ENCODE results near the gene GDNF.

GDNF gene

DNA sequence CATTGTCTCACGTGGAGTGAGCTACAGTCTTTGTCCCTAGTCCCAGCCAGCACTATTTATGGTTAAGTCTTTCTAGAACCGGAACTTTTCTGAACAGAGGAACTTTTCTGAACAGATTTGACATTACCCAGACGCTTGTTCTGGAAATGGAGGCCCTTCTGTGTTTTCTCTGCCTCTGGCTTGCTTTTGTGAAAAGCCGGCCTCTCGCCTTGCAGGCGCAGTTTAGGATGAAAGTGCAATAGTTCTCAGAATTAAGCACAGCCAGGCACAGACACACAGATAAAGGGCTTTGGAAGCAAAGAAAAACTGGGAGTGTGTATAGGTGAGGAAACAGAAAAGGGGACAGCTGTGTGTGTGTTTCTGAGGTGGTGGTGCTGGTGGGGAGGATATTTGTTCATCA, 5.9 kb downstream of the GDNF start:
- no peak for TF ChIP-seq FOXP2 (optimal IDR thresholded peaks at IDR 0.05; ENCODE audit: borderline replicate concordance, extremely low read depth, extremely low read length, insufficient read depth)
- no peak for TF ChIP-seq POLR2AphosphoS5 (IDR thresholded peaks at IDR 0.05; ENCODE audit: low read depth, low read length)
- no peak for TF ChIP-seq SIN3A (IDR thresholded peaks at IDR 0.05; ENCODE audit: borderline replicate concordance, insufficient read depth, low read length)
- TF ChIP-seq TAF1 (IDR thresholded peaks at IDR 0.05; ENCODE audit: borderline replicate concordance, insufficient read depth, low read length) = no peak

DNA sequence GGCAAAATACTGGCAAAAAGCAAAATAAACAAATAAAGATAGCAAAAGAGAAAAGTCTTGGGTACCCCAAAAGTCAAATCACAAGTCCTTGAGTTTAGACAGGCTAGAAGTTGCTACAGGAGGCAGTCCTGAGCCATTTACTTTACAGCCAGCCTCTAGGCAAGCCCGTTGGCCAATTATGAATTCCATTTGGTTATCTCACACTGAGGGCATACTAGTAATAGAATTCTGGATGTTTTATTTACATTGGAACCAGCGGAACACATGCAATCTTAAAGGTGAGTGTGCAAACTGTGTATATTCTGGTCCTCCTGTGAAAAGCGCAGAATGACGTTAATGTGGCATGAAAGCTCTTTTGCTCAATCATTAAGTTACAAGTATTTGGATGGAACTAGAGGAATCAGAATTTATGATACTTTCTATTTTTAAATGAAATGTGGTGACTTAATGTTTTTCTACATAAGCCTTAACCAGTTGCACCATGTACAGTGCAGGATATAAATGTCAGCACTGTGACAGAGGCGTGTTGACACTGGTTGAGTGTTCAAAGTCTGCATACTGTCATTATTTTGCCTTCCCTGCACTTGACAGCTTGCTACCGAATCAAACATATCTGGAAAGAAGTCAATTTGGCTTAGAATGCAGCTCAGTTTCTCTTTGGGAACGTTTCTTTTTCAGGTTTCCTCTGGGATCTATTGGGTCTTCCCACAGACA, 7.9 kb downstream of the GDNF start:
- TF ChIP-seq POLR2AphosphoS5 (IDR thresholded peaks at IDR 0.05; ENCODE audit: low read depth, low read length) = no peak
- TF ChIP-seq, protein P1, sequence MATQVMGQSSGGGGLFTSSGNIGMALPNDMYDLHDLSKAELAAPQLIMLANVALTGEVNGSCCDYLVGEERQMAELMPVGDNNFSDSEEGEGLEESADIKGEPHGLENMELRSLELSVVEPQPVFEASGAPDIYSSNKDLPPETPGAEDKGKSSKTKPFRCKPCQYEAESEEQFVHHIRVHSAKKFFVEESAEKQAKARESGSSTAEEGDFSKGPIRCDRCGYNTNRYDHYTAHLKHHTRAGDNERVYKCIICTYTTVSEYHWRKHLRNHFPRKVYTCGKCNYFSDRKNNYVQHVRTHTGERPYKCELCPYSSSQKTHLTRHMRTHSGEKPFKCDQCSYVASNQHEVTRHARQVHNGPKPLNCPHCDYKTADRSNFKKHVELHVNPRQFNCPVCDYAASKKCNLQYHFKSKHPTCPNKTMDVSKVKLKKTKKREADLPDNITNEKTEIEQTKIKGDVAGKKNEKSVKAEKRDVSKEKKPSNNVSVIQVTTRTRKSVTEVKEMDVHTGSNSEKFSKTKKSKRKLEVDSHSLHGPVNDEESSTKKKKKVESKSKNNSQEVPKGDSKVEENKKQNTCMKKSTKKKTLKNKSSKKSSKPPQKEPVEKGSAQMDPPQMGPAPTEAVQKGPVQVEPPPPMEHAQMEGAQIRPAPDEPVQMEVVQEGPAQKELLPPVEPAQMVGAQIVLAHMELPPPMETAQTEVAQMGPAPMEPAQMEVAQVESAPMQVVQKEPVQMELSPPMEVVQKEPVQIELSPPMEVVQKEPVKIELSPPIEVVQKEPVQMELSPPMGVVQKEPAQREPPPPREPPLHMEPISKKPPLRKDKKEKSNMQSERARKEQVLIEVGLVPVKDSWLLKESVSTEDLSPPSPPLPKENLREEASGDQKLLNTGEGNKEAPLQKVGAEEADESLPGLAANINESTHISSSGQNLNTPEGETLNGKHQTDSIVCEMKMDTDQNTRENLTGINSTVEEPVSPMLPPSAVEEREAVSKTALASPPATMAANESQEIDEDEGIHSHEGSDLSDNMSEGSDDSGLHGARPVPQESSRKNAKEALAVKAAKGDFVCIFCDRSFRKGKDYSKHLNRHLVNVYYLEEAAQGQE (IDR thresholded peaks at IDR 0.05; ENCODE audit: insufficient read depth in 1 of 2, low read depth in 2 of 2, low read length in 2 of 2) = no peak
- TF ChIP-seq FOXP2 (optimal IDR thresholded peaks at IDR 0.05; ENCODE audit: borderline replicate concordance, extremely low read depth, extremely low read length, insufficient read depth) = no peak
- no peak for TF ChIP-seq SIN3A (IDR thresholded peaks at IDR 0.05; ENCODE audit: borderline replicate concordance, insufficient read depth, low read length)
- TF ChIP-seq TAF1 (IDR thresholded peaks at IDR 0.05; ENCODE audit: borderline replicate concordance, insufficient read depth, low read length) = no peak

DNA sequence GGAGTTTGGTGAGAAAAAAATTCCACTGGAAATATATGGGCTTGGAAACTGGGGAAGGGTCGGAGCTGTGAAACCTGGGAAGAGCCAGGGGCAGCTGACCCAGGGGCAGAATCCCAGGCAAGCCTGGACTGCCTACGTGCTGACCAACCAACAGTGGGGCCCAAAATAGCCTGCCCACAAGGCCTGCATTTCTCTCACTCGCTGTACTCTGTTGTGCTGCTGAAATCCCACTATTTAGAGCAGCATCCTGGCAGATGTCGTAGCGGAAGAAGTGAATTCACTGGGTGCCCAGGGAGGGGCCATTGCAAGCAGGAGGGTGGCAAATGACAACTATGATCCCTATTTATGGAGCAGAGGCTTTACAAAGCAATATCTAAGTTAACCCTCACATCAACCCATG, 9.5 kb downstream of the GDNF start:
- TF ChIP-seq, protein P1 (IDR thresholded peaks at IDR 0.05; ENCODE audit: insufficient read depth in 1 of 2, low read depth in 2 of 2, low read length in 2 of 2) = no peak
- TF ChIP-seq FOXP2 (optimal IDR thresholded peaks at IDR 0.05; ENCODE audit: borderline replicate concordance, extremely low read depth, extremely low read length, insufficient read depth) (no peak), POLR2AphosphoS5 (IDR thresholded peaks at IDR 0.05; ENCODE audit: low read depth, low read length) (no peak), TAF1 (IDR thresholded peaks at IDR 0.05; ENCODE audit: borderline replicate concordance, insufficient read depth, low read length) (no peak), SIN3A (IDR thresholded peaks at IDR 0.05; ENCODE audit: borderline replicate concordance, insufficient read depth, low read length) (no peak)

DNA sequence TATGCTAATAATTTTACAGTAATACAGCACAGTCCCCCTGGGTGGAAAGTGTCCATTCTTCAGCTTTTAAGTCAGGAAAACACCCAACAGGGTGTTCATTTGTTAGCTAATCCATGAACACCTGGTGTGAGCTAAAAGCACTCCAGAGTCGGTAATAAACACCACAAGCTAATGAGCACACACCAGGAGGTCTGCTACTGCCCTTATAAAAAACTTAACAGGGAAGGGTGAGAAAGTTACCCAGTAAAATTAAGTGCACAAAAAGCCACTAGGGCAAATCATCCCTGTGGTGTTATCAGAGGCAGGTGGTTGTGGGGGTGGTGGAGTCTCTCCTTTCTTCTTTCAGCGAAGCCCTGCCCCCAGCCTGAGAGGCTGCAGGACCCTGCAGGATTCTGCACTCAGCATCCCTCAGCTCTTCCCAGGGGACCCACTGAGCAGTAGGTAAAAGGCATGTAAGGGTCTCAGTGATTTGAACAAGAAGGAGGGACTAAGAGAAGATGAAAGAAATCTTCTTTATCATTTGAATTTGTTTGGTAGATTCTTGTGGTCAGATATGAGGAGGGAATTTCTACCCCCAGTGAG, 14.4 kb downstream of the GDNF start:
- TF ChIP-seq SIN3A (IDR thresholded peaks at IDR 0.05; ENCODE audit: borderline replicate concordance, insufficient read depth, low read length) (no peak), TAF1 (IDR thresholded peaks at IDR 0.05; ENCODE audit: borderline replicate concordance, insufficient read depth, low read length) (no peak), POLR2AphosphoS5 (IDR thresholded peaks at IDR 0.05; ENCODE audit: low read depth, low read length) (no peak), FOXP2 (optimal IDR thresholded peaks at IDR 0.05; ENCODE audit: borderline replicate concordance, extremely low read depth, extremely low read length, insufficient read depth) (no peak)
- TF ChIP-seq, protein P1 (IDR thresholded peaks at IDR 0.05; ENCODE audit: insufficient read depth in 1 of 2, low read depth in 2 of 2, low read length in 2 of 2) = no peak

DNA sequence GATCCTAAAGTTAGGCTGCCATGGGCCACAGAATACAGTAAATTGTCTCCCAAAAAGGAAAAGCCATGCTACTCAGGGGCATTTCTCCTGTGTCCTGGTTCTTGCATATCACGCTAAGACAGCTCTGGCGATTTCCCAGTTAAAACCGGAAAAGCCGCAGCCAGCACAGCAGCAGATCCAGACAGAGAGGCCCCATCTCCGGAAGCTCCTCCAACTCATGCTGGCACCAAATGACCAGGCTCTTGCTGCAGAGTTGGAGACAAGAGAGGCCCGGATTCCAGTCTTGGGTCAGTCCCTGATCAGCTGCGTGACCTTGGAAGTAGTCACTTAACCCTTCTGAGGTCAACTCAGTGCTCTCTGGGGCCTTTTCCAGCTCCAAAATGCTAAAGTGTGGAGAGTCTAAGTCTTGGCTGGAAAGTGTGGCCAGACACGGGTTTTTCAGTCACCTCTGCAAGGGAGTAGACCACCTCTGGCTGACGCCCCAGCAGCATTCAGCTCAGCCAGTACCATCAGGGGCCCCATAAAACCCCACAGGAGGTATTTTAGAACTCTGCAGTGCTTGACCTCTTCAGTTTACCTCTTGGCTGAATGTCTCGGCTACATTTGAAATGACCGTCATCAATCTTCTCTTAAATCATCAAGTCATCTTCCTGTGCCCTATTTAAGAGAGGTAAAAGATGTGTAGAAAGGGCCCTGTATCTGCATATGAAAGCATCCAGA, 16.2 kb downstream of the GDNF start:
- no peak for TF ChIP-seq TAF1 (IDR thresholded peaks at IDR 0.05; ENCODE audit: borderline replicate concordance, insufficient read depth, low read length)
- no peak for TF ChIP-seq POLR2AphosphoS5 (IDR thresholded peaks at IDR 0.05; ENCODE audit: low read depth, low read length)
- TF ChIP-seq FOXP2 (optimal IDR thresholded peaks at IDR 0.05; ENCODE audit: borderline replicate concordance, extremely low read depth, extremely low read length, insufficient read depth) = peak; percentile 35
- TF ChIP-seq SIN3A (IDR thresholded peaks at IDR 0.05; ENCODE audit: borderline replicate concordance, insufficient read depth, low read length) = no peak
- TF ChIP-seq, protein P1 (IDR thresholded peaks at IDR 0.05; ENCODE audit: insufficient read depth in 1 of 2, low read depth in 2 of 2, low read length in 2 of 2) = 0 out of 4 replicates have a peak, but pooled peaks of 1 of the 2 experiments have one; percentile 51
